GM19397 (cell line): ENCODE measurements around the gene TF.

Source experiments
- ATAC-seq: cut with Tn5 transposase; IDR thresholded peaks from one replicate; pipeline ENCODE4 v1.9.1; 2021; ENCODE audit warnings: mild to moderate bottlenecking, moderate library complexity; ENCODE audit not compliant: unreplicated experiment

TF gene

GRCh38 chr3:133746712-133747066, 496 bp downstream of the TF start:
- ATAC-seq: no peak

GRCh38 chr3:133747373-133747772, 1.2 kb downstream of the TF start:
- no peak for ATAC-seq

- ATAC-seq: no peak
Observed at GRCh38 chr3:133747907-133748639, 1.9 kb downstream of the TF start.

- ATAC-seq: no peak
Observed at GRCh38 chr3:133749427-133750258, 3.5 kb downstream of the TF start.

- ATAC-seq: no peak
Observed at GRCh38 chr3:133750259-133750656, 4.1 kb downstream of the TF start.

GRCh38 chr3:133753107-133753778, 7.0 kb downstream of the TF start:
- ATAC-seq: no peak

GRCh38 chr3:133753779-133754164, 7.6 kb downstream of the TF start:
- no peak for ATAC-seq

GRCh38 chr3:133754455-133754854, 8.3 kb downstream of the TF start:
- ATAC-seq: no peak

GRCh38 chr3:133754973-133755828, 9.0 kb downstream of the TF start:
- no peak for ATAC-seq

- no peak for ATAC-seq
Observed at GRCh38 chr3:133756716-133757694, 10.8 kb downstream of the TF start.

- ATAC-seq: no peak
Observed at GRCh38 chr3:133757701-133758567, 11.7 kb downstream of the TF start.

GRCh38 chr3:133758568-133758928, 12.4 kb downstream of the TF start:
- ATAC-seq: no peak

- no peak for ATAC-seq
Observed at GRCh38 chr3:133758964-133759739, 13.0 kb downstream of the TF start.

- ATAC-seq: no peak
Observed at GRCh38 chr3:133759740-133760305, 13.6 kb downstream of the TF start.

GRCh38 chr3:133760916-133761315, 14.7 kb downstream of the TF start:
- ATAC-seq: no peak

GRCh38 chr3:133761605-133762484, 15.7 kb downstream of the TF start:
- ATAC-seq: no peak

- ATAC-seq: no peak
Observed at GRCh38 chr3:133762539-133762938, 16.3 kb downstream of the TF start.
